Measurements from ENCODE around the gene PRKN.

- no peak for TF ChIP-seq CTCF (conservative IDR thresholded peaks at IDR 0.05 in 1 of 2, IDR thresholded peaks at IDR 0.05 in 1 of 2; ENCODE audit: low read depth in 1 of 2, low read length in 2 of 2)
- TF ChIP-seq EZH2 (IDR thresholded peaks at IDR 0.05; ENCODE audit: low read length, missing control alignments): no peak
Measured at GRCh38 chr6:162289972-162290371, 437.6 kb downstream of the PRKN start.

Measured in fibroblast of lung (primary cell).